Activated naive CD8-positive, alpha-beta T cell (primary cell): ENCODE data around the gene FRMPD2.
"Not testable (repeated sequence)": the region's sequence is repeated elsewhere in the genome, so short reads cannot be mapped to it uniquely, and the experiment has no call there.

Source experiments
- H3K27ac Mint-ChIP-seq: one replicate; pipeline ENCODE4 v1.8.0; 2021; ENCODE audit warnings: mixed read lengths
- H3K27me3 Mint-ChIP-seq: one replicate; pipeline ENCODE4 v1.8.0; 2021; ENCODE audit warnings: mixed read lengths
- H3K36me3 Mint-ChIP-seq: one replicate; pipeline ENCODE4 v1.8.0; 2021; ENCODE audit warnings: mixed read lengths
- H3K4me1 Mint-ChIP-seq: one replicate; pipeline ENCODE4 v1.8.0; 2021; ENCODE audit warnings: low read depth, mixed read lengths
- H3K4me3 Mint-ChIP-seq: one replicate; pipeline ENCODE4 v1.8.0; 2021; ENCODE audit warnings: mild to moderate bottlenecking, mixed read lengths
- H3K9me3 Mint-ChIP-seq: one replicate; pipeline ENCODE4 v1.8.0; 2021; ENCODE audit warnings: low read depth, mixed read lengths

FRMPD2 gene

DNA sequence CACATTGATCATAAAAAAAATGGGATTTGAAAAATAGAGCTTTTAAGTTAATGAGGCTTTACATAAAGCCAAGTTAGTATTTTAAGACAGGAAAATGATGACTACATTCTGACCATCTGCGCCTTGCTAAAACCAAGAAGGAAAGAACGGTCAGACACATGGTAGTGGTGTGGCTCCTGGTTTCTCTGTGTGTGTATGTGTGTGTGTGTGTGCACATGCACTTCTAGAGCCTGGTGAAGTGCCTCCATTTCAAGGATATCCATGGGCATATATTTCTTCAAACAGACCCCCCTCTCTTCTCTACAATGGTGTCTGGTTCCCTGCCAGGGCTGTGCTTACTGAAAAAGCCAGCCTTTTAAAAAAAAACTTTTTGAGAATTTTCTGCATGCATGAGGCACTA, 80.9 kb downstream of the FRMPD2 start:
- Mint-ChIP-seq H3K9me3 (no peaks in the 10 kb centered on the region), H3K27ac (no peak overlapping the region)

DNA sequence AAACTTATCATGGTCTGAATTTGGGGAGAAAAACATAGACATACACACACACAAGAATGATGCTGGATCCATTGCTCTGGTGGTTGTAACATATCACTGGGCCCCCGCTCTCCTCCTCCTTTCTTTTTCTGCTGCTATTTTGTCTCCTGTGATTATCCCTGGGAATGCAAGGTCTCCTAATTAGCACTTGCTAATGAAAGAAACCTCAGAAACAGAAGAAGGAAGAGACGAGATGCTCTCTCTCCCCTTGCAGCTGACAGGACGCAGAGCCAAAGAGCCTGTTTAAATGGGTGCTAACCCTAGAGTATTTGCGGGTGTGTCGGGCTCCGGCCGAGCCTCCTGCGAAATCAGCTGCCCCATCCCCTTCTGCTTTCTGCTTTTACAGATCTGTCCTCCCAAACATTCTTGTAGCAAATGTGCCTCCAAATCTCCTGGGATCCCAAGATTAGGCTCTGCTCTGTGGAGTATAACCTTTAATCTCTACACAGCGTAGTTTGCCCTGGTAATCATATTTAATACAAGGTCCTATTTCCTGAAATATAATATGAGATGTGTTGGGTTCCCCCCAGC, 81.5 kb downstream of the FRMPD2 start:
- Mint-ChIP-seq H3K27me3 (peaks cover 1% of the 10 kb centered on the region), H3K4me1 (no peaks in the 10 kb centered on the region), H3K27ac (no peak overlapping the region), H3K4me3 (no peak overlapping the region), H3K36me3 (no peaks in the 10 kb centered on the region), H3K9me3 (no peaks in the 10 kb centered on the region)

More for the DNA sequence above, 80.9 kb downstream of the FRMPD2 start:
- no peak overlapping the region for H3K4me3 Mint-ChIP-seq
- H3K27me3 Mint-ChIP-seq: peaks cover 1% of the 10 kb centered on the region
- H3K4me1 Mint-ChIP-seq: no peaks in the 10 kb centered on the region
- no peaks in the 10 kb centered on the region for H3K36me3 Mint-ChIP-seq

DNA sequence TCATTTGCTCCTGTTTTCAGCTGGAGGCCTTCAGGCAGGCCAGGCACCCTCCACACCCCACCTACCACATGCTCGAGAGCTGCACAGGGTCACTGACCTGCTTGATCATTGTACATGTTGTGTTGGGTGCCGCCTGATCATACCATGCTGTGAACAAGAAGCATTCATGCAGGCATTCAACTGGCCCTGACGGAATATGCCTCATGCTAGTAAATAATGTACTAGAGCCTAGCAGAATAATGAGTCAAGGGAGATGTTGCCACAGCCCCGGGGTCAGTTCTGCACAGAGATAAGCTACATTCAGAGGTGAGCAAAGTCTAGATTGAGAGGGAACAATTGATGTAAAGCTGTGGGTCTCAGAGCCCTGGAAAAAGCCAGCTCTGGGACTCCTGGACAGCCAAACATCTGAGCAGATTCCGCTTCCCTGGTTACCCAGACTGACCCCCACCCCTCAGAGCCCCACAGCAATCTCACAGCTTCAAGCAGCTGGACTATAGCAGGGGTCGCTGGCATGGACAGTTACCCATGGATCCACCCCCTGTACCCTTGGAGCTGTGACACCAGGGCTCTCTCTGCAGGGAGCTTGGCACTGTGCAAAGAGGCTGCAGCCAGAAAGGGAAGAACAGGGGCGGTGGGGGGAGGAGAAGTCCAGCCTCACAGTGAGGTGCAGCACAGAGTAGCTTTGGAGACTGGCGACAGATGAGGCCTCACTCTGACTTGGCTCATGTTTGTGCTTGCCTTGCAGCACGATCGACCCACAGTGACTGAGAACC, 86.6 kb downstream of the FRMPD2 start:
- H3K4me3 Mint-ChIP-seq: no peak overlapping the region
- H3K4me1 Mint-ChIP-seq: no peaks in the 10 kb centered on the region
- H3K36me3 Mint-ChIP-seq: no peaks in the 10 kb centered on the region
- no peak overlapping the region for H3K27ac Mint-ChIP-seq
- H3K27me3 Mint-ChIP-seq: no peaks in the 10 kb centered on the region
- no peaks in the 10 kb centered on the region for H3K9me3 Mint-ChIP-seq

DNA sequence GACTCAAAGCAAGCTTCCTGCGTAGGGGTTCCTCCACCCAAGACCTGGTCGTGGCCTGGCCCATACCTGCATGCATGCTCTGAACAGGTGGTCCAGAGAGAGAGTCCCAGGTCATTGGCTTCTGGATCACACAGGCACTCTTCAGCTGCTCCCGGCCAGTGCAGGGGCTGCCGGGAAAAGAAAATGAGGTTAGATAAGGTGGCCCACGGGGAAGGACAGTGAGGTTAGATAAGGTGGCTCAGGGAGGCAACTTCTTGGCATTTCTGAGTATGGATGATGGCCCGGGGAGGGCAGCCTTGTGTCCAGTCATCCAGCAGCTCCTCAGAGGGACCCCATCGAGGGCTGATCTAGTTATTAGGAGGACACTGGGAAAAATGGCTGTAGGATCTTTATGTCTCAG, 87.4 kb downstream of the FRMPD2 start:
- no peak overlapping the region for H3K27ac Mint-ChIP-seq
- no peaks in the 10 kb centered on the region for H3K27me3 Mint-ChIP-seq
- H3K4me1 Mint-ChIP-seq: no peaks in the 10 kb centered on the region
- H3K36me3 Mint-ChIP-seq: no peaks in the 10 kb centered on the region
- H3K9me3 Mint-ChIP-seq: no peaks in the 10 kb centered on the region
- H3K4me3 Mint-ChIP-seq: no peak overlapping the region

DNA sequence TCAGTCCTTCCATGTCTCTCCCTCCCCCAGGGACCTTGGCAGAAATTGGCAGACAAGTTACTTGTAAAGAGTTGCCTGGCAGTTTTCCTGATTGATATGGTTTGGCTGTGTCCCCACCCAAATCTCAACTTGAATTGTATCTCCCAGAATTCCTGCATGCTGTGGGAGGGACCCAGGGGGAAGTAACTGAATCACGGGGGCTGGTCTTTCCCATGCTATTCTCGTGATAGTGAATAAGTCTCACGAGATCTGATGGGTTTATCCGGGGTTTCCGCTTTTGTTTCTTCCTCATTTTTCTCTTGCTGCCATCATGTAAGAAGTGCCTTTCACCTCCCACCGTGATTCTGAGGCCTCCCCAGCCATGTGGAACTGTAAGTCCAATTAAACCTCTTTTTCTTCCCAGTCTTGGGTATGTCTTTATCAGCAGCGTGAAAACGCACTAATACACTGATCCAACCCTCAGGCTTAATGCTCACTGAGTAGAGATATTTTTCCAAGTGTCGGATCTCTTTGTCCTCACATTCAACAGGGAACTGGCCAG, 88.2 kb downstream of the FRMPD2 start:
- H3K27me3 Mint-ChIP-seq, H3K27ac Mint-ChIP-seq, H3K36me3 Mint-ChIP-seq, H3K9me3 Mint-ChIP-seq, H3K4me3 Mint-ChIP-seq, H3K4me1 Mint-ChIP-seq: not testable (repeated sequence)

DNA sequence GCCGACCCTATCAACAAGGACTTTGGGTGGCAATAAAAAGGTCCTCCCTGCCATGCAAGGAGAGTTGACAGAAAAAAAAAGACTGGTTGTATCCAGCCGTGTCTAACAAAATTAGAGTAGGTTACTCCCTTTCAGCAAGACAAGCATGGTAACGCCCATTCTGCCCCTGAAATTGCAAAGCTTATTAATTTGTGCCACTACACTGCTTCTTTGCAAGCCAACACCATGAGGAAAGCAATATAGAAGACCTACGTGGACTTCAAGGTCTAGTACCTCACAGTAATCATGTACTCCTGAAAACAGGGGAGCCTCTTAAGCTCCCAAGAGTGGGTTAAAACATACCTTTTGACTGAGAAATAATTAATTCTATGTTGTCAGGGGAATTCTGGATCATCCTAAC, 90.3 kb downstream of the FRMPD2 start:
- H3K36me3 Mint-ChIP-seq: no peaks in the 10 kb centered on the region
- H3K27me3 Mint-ChIP-seq: no peaks in the 10 kb centered on the region
- H3K4me3 Mint-ChIP-seq: no peak overlapping the region
- H3K27ac Mint-ChIP-seq: no peak overlapping the region
- no peaks in the 10 kb centered on the region for H3K4me1 Mint-ChIP-seq
- H3K9me3 Mint-ChIP-seq: no peaks in the 10 kb centered on the region

DNA sequence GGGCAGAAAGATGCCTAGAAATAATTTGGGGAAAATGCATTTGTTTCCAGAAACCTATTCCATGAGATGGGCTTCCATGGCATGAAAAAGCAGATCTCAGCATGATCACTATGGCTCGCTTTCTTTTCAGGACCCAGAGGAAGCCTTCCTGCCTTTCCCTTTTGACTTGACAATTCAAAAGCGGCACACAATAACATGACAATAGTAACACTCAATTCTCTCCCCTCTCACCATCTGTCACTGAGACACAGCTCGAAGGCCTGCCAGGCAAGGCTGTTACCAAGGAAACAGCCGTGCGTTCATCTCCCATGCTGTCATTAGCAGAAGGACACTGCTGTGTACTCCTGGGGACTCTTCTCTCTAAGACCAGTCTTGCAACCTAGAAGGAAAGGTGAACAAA, 101.8 kb downstream of the FRMPD2 start:
- H3K27ac Mint-ChIP-seq, H3K4me1 Mint-ChIP-seq, H3K4me3 Mint-ChIP-seq, H3K9me3 Mint-ChIP-seq, H3K36me3 Mint-ChIP-seq, H3K27me3 Mint-ChIP-seq: not testable (repeated sequence)

DNA sequence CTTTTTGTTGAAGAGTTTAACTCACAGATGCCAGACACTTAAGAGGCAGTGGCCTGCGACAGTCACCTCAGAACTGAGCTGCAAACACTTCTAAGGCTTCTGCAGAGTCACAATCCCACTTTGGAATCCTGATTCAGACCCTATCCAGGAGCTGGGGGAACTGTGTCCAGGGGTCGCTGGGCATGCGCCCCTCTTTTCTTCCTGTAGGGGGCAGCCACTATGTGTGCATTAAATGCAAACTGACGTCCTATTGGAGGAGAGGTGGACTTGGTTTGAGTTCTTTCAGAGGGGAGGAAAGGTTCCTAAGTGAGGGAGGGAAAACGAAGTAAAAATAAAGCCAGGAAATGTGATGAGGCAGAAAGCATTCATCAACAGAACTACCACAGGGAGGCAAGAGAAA, 113.8 kb downstream of the FRMPD2 start:
- H3K27ac Mint-ChIP-seq, H3K36me3 Mint-ChIP-seq, H3K4me3 Mint-ChIP-seq, H3K4me1 Mint-ChIP-seq, H3K9me3 Mint-ChIP-seq, H3K27me3 Mint-ChIP-seq: not testable (repeated sequence)

DNA sequence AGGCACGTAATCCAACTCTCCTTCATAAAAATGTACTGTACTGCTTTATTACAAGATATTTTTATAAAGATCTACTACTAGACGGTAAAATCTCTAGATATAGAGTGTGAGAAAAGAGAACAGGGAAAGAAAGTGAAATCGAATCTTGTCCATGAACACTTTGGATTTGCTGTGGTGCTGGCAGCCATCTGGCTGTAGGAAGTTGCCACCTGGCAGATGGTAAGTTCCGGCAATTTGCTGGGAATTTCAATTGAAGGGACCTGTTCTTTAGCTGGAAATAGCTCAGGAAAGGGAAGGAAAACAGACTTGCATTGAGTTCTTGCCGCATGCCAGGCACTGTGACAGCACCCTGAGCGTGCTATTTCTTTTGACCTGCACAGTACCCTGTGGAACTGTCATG, 114.3 kb downstream of the FRMPD2 start:
- not testable (repeated sequence) for H3K4me1 Mint-ChIP-seq, H3K27me3 Mint-ChIP-seq, H3K4me3 Mint-ChIP-seq, H3K36me3 Mint-ChIP-seq, H3K9me3 Mint-ChIP-seq, H3K27ac Mint-ChIP-seq

DNA sequence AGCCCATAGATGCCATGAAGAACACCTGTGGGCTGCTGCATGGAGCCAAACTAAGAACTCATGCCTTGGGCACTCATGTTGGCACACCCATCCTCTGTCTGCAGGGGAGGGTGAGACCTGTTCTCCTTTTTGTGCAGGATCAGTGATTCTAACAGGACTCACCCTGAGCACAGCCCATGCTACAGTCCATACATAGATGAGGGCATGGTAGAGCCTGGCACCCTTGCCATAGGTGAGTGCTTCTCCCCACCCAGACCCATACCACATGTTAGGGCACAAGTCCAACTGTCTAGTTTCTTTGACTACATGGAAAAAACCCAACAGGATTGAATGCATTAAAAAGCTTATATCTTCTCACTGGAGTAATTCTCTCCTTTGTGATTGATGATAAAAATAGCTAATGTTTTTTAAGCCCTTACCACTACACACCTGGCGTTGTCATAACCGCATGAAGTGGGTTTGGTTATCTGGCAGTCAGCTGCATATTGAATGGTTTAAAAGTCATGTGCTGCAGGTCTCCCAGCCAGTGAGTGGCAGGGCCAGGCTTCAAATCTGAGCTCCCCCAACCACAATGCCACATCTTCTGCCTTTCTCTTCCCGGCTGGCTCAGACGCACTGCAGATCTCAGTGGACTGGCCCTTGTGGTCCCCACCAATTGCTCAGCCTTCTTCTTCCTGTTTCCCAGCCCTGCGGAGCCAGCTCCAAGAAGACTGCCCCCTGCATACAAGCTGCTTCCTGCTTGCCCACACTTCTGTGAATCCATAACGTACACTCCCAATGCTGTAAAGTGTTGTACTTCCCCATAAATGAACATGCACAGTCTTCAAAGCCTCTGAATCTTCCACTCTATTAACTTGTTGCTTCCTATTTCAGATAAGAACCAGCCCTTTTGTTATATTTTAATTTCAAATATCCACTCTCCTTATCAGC, 120.0 kb downstream of the FRMPD2 start:
- H3K4me1 Mint-ChIP-seq, H3K27me3 Mint-ChIP-seq, H3K4me3 Mint-ChIP-seq, H3K27ac Mint-ChIP-seq, H3K9me3 Mint-ChIP-seq, H3K36me3 Mint-ChIP-seq: not testable (repeated sequence)

DNA sequence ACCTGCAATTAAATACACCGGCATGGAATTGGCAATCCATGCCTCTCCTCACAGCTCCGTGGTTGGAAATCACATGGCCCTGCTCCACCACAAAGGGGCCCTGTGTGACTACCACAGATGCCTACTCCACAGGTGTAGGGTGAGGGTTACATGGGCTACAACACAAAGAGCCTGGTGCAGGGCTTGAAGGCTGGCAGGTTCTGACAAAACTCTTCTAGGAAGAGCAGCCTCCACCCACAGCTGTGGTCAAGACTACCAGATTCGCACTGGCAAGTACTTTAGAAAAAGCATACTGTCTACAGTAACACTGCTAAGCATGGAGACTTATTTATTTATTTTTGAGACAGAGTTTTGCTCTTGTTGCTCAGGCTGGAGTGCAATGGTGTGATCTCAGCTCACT, 126.9 kb downstream of the FRMPD2 start:
- H3K27me3 Mint-ChIP-seq, H3K27ac Mint-ChIP-seq, H3K4me3 Mint-ChIP-seq, H3K9me3 Mint-ChIP-seq, H3K36me3 Mint-ChIP-seq, H3K4me1 Mint-ChIP-seq: not testable (repeated sequence)

DNA sequence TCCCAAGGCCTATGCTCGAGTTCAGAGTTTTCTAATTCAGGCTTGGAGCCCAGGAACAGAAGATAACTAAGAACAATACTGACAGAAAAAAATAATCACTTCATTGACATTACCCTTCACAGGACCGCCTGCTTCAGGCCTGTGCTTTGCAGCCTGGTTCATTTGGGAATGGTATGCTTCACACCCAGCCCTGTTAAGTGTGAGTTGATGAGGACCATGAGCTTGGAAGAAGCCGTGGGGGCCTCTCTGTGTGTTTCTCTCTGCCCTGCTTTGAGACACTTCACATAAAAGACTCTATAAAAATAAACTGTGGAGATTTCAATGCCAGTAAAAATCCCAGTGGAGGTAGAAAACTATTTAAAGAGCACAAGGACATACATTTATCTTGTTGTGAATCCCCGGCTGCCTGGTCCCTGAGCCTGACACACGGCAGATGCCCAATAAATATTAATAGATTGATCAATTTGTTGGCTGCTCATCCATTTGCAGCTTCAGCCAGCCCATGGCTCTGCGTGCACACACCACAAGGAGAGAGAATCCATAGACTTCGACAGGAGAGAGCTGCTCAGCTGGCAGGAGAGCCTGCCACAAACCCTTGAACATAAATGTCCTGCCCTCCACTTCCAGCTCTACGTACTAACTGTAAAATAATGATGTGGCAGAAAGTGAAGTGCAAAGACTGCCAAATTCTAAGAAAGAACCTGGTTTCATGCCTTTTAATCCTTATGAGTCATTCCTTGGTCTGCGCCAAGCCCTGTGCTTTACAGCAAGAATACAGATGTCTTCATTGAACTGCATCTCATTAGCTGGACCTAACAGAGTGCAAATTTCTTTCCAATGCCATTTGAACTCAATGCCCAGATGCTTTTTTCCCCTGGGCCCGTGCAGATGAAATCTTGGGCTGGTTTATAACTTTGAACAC, 130.5 kb downstream of the FRMPD2 start:
- H3K4me1 Mint-ChIP-seq, H3K27me3 Mint-ChIP-seq, H3K4me3 Mint-ChIP-seq, H3K9me3 Mint-ChIP-seq, H3K27ac Mint-ChIP-seq, H3K36me3 Mint-ChIP-seq: not testable (repeated sequence)

DNA sequence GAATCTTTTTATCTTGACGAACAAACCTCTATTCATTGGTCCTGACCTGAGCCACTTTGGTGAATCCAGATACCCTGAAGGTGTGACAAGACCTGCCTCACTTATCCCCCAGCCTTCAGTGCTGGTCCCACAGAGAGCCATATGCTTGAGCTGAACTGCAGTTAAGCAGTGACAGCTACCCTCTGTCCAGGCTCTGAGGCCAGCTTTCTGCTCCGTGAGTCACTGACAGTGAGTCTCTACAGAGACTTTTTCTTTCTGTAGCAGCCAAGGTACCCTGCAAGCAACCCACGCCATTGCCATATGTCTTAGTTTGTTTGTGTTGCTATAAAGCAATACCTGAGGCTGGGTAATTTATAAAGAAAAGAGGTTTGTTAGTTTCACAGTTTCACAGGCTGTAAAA, 133.5 kb downstream of the FRMPD2 start:
- H3K4me1 Mint-ChIP-seq, H3K9me3 Mint-ChIP-seq, H3K27me3 Mint-ChIP-seq, H3K36me3 Mint-ChIP-seq, H3K4me3 Mint-ChIP-seq, H3K27ac Mint-ChIP-seq: not testable (repeated sequence)

DNA sequence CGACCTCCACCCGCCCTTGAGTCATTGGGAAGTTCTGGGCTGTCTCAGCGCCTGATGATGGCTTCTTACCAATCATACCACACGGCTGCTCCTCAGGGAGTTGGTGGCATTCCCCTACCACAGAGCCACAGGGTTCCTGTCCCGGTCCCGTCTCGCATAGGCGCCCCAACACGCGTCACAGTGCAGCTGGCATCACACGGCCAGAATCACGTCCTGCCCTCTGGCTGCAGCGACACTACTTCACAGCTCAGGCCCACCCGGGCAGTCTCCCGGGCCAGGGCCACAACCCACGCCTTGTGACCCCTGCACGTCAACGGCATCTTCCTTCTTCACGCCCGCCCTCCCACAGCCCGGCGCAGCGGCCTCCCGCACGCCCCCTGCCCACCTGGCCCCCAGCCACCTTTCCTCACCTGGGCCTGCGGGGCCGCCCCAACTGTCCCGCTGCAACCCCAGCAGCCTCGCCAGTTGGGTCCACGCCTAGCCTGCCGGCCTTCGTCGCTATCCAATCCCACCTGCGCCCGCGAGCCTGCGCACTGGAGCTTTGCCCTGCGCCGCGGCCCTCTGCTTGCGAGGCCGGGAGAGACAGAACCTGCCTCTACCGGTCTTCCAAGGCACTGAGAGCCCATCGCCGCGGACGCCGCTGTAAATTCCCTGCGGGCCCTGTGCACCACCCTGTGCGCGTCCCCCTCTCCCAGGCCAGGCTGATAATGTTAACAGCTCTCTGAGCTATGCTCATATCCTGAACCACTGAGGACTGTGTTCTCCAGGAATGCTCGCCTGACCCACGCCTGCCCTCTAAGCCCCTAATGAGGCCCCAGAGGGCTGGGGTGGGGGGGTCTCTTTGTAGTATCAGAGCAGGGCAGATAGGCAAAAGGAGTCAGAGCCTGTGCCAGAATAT, 134.3 kb downstream of the FRMPD2 start:
- H3K27ac Mint-ChIP-seq, H3K9me3 Mint-ChIP-seq, H3K4me3 Mint-ChIP-seq, H3K27me3 Mint-ChIP-seq, H3K36me3 Mint-ChIP-seq, H3K4me1 Mint-ChIP-seq: not testable (repeated sequence)
